A673 (cell line): ENCODE measurements around the gene SORBS2.

Experiments
- CTCF ChIP-seq: fragments of 300-800, 200-600 bp; sonication (generic); conservative IDR thresholded peaks from 2 replicates; pipeline ENCODE4 v1.5.1; 2017; ENCODE audit warnings: low read depth, mild to moderate bottlenecking, antibody characterized with exemption, low read length, moderate library complexity, mixed read lengths
- EZH2 ChIP-seq: fragments of 200-600 bp; sonication (generic); IDR thresholded peaks from 2 replicates; pipeline ENCODE4 v1.6.1; 2017; ENCODE audit warnings: borderline replicate concordance, low read depth, mild to moderate bottlenecking, mixed read lengths, antibody characterized with exemption, low read length; ENCODE audit not compliant: poor library complexity, severe bottlenecking

- no peak for TF ChIP-seq CTCF
- no peak for TF ChIP-seq EZH2
These were observed 22.1 kb upstream of the SORBS2 start for GRCh38 chr4:185834088-185834487.
